GM21528 (cell line): ENCODE measurements around the gene FGFR2.
A peak's percentile ranks its signal among the peaks of the same experiment; 100 is the strongest.

ENCODE experiments used
- ATAC-seq: cut with Tn5 transposase; IDR thresholded peaks from one replicate; pipeline ENCODE4 v1.9.1; 2021; ENCODE audit warnings: mild to moderate bottlenecking, moderate library complexity; ENCODE audit not compliant: unreplicated experiment, low FRiP score

Gene FGFR2

DNA sequence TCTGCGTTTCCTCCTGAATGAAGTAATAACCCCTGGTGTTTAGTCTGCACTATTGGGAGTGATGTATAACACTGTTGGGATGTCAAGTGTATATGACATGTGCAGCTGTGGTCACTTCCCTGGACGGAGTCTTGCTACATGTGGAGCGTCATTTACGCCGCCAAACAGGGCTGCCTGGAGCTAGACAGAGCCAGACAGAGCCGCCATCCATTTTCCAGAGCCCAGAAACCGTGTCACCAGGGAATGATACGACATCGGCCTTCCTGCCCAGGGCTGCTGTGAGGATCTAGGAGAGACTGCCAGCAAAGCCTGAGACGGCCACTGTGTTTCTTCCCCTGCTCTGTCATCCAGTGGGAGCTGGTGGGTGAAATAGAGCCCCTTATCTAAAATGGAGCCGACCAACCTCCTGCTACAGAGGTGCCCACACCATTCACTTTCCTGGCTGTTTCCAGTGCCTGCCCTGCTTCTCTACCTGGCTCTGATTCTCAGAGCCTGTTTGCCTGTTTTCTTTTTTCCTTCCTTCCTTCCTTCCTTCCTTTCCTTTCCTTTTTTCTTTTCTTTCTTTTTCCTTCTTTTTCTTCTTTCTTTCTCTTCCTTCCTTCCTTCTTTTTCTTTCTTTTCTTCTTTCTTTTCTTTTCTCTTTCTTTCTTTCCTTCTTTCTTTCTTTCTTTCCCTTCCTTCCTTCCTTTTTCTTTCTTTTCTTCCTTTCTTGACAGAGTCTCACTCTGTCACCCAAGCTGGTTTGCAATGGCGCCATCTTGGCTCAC is 13.3 kb upstream of the FGFR2 start:
- ATAC-seq, result no peak

DNA sequence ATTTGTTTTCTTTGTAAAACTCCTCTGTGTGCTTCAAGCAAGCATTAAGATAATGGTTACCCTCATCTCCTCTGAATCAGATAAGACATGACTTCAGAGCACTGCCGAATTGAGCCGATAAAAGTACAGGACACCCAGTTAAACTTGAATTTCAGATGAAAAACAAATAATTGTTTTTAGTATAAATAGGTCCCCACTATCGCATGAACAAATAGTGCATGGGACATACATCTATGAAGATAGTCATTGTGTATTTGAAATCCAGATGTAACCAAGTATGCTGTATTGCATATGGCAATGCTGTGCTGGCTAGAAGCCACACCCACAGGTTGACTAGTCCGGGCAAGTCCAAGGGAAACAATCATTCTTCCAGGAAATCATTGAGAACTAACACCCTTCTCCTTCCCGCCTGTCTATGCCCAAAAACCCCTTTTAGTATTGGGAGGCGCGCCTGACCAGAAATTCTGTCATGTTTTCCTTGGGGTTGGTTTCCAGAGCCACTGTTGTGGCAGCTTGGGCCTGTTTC is 12.6 kb upstream of the FGFR2 start:
- ATAC-seq, result no peak

DNA sequence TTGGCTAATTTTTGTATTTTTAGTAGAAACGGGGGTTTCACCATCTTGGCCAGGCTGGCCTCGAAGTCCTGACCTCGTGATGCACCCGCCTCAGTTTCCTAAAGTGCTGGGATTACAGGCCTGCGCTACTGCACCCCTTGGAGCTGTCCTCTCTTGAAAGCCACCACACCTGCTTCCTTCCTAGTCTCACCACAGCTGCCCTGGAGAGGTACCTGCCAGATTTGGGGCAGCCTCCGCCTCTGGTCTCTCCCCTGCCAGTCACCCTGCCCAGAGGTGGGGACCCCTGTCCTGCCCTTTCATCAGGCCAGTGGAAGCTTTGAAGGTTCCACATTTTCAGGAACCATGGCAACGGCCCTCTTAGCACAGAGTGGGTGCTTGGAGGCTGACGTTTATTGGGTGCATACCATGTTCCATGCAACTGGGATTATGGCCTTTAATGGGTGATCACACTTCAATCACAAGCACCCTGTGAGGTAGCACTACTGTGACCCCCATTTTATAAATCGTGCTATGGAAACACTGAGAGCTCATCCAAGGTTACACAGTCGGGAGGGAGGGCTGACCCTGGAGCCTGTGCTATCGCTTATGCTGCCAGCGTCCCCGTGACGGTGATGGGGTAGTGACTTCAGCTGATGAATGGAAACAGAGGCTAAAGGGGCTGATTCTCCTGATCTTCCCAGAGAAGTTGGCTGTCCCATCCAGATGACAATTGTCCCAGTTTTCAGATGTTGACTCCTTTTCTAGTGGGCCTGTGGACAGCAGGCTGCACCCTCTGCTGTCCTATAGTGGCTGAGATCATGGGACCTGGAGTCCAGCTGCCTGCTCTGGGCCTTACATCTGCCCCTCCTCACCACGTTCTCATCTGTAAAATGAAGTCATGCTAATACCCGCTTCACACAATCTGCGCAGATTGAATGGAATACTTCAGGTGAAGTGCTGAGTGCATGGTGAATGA is 11.5 kb upstream of the FGFR2 start:
- ATAC-seq, result no peak

DNA sequence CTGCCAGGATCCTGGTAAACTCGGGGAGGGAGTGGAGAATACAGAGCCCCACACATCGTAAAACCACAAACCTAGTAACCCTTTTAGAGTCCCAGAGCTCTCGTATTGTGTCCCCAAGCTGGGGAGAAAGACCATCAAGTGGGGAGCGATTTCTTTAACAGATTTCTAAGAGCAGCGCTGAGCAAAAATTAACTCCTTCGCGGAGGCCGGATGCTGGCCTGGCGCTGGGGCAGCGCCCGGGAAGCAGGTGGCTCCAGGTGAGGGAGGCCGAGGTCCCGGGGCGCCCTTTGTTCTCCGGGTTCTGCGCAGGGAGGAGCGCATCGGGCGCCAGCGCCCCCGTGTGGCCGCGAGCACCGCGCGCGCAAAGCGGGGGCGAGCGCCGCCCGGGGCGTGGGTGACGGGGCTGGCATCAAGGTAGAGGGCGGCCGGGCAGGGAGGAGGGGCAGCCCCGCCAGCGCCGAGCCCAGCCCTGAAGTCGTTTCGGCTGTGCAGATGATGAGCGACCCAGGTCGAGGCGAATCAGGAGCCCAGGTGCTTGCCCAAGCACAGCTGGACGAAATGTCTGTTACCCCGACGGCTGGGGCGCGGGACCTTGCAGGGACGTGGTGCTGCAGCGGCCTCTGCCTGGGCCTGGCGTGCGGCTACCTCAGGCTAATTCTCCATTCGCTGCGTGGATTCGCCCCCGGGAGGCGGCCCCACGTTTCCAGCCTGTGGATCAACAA is 10.4 kb upstream of the FGFR2 start:
- ATAC-seq, result peak; percentile 69

DNA sequence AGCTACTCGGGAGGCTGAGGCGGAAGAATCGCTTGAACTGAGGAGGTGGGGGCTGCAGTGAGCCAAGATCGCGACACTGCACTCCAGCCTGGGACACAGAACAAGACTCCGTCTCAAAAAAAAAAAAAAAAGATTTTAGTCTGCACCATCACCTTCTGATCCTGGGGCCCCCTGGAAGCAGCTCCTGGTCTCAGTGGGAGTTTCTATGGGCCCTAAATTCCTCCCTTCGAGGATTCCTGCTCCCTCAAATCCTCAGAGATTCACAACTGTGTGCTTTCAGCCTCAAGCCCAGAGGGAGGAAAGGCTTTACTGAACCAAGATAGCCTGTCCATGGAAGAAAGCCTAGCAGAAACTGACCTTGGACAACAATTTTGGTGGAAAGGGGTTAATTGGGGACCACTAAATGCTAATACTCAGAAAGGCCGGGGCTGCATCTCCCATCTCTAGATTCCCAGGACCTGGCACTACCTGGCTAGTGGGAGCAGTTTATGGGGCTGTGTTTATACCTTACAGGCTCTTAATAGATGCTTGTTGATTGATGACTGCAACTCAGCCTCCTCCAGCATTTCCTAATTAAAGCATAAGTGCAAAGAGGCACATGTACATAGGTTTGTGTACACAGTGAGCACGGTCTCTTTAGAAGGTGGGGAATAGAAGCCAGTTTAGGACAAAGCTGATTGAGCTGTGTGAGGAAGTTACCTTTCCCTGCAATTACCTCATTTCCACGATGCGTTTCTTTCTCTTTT is 9.2 kb upstream of the FGFR2 start:
- ATAC-seq, result no peak

DNA sequence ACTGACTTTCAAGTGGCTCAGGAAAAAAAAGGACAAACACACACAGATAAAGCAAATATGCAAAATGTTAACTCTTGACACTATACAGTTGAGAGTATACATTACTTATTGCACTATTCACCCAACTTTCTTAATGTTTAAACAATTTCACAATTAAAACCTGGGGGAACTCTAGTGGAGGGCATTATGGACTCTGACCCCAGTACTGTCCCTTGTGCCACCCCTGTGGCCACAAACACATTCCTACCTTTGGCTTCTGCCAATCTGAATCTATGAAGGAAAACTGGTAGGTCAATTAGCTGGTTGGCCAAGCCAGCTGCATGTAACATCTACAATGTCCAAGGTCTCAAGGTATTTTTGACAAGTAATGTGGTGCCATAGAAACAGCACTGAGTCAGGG is 7.5 kb upstream of the FGFR2 start:
- ATAC-seq, result no peak

DNA sequence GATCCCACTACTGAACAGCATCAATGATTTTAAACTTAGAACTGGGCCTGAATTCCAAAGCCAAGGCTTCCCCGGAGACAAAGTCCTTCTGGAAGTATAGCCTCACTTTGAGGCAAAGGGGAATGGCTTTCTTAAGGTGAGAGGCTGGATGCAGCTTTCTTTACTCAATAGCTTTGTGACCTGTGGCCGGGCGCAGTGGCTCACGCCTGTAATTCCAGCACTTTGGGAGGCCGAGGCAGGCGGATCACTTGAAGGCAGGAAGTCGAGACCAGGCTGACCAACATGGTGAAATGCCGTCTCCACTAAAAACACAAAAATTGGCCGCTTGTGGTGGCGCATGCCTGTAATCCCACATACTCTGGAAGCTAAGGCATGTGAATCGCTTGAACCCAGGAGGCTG is 3.2 kb upstream of the FGFR2 start:
- no peak for ATAC-seq

DNA sequence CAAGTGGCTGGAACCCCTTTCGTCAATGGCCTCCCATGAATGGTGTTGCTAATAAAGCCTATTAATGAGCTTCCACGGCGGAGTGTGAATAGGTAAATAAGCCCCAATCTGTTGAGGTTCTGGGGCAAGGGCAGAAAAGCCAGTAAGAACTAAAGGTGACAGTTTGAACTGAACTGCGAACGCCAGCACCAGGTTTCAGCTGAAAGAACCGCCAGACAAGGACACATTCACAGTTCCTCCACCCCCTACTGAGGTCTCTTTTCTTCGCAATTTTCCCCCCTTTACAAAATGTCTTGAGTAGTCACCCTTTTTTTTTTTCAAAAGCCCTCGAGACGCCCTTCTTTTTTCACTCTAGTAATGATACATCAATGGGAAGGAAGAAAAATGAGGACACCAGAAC is 2.4 kb upstream of the FGFR2 start:
- no peak for ATAC-seq

DNA sequence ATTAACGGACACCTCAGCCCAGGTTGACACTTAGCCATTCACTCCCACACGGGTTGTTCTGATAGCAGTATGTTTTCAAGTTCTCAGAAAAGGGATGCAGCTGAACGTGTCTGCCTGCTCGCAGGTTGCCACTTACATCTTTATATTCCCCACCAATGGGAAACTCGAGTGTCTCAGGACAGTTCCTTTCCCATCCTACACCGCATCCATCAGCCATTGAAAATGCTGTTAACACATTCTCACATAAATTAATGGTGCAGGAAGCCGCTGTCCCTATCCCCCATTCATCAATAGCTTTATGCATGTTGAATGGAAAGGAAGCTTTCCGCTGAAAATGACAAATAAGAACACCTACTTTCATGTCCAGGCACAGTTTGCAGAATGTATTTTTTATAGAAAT is 1.7 kb upstream of the FGFR2 start:
- ATAC-seq, result no peak

DNA sequence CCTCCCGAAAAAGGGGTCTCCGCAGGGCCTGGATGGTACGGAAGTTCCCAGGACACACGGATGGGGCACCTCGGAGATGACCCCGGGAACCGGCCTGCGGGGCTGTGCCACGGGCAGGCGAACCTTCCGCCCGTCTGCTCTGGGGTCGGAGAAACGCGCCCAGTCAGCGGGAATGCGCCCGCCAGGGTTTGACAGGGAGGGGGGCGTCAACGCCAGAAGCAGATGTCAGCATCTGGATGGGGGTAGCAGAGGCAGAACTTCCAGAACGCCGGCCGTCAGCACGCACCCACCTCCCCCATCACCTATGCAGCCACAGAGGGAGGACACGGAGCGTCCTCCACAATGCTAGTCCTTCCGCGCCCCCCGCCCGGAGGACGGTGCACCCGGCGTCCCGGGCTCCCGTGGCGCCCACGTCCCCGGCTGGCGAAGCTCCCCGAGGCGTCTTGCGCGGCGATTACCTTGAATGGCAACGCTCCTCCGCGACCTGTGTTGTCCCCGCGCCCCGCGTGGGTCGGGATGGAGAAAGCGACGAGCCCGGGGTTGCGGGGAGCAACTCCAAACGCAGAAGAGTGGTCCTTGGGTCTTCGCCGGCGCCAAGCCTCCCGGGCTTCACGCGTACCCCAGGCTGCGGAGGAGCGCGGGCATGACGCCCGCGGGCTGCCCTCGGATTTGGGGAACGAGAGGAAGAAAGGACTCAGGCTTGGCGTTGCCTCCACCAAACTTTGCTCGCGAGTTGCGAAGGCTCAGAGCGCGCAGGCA is 561 bp downstream of the FGFR2 start:
- no peak for ATAC-seq

DNA sequence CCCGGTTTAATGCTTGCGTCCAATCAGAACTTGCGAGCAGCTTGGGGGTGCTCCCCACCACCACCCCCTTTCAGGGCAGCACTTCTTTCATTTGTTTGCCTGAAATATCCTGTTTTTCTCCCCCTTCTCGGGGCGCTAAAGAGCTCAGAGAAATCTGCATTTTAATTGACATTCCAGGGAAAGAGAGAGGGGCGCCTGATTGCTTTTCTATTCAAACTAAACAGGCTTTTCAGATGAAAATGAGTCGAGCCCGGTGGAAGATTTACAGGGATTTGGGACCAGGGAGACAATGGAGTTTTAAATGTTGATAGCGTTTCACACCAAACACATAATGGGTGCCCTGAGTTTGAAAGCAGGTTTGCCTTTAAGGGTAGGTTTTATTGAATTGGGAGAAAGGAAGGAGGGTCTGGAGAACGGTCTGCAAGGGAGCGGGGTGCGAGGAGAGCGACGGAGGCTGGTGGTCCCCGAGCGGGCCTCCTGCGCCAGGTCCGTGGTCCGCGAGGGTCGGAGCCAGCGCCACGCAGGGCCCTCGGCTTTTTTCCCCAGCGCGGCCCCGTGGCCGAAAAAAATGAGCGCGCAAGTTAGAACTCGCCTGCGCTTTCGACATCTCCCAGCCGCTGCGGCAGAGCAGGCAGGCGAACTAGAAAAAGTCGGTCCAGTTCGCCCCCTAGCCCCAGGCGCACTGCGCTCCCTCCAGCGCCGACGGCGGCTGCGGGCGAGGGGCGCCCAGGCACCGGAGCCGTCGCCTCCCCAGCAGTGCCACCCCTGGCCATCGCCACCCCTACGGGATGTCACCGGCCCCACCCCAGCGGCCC is 1.3 kb downstream of the FGFR2 start:
- no peak for ATAC-seq

DNA sequence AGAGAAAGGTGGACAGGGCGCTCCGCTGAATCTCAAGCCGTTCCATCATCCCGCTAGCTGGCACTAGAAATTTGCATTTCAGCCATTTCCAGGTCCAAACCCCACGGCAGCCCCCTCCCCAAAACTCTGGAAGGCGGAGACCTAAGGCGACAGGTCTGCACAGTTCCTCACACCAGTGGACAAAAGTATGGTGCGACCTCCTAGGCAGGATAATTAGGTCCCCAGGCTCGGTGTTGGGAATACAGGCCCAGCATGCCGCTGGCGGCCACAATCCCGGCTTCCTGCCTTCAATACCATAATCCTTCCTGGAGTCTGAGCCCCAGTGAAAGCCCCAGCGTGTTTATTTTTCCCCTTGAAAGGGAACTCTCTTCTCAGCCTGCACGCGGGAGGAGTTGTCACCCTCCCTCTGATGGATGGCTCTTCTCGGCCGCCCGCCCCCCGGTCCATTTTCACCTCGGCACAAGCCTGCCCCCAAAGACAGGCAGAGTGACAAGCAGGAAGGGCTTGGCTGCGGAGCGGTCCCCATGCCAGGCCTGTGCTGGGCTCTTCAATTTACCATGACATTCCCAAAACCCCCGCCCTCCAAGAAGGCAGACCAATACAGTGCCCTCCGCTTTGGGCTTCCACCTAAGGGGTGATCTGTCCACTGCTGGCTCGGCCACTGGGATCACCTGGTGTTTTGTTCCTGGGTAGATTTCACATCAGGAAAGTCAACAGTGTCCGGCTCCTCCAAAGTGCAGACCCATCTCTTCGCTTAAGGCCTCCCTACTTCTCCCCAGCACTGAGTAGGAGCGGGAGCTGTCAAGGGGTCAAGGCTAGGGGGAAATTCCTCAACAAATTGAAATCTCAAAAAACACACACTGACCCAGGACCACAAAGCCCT is 2.2 kb downstream of the FGFR2 start:
- no peak for ATAC-seq

DNA sequence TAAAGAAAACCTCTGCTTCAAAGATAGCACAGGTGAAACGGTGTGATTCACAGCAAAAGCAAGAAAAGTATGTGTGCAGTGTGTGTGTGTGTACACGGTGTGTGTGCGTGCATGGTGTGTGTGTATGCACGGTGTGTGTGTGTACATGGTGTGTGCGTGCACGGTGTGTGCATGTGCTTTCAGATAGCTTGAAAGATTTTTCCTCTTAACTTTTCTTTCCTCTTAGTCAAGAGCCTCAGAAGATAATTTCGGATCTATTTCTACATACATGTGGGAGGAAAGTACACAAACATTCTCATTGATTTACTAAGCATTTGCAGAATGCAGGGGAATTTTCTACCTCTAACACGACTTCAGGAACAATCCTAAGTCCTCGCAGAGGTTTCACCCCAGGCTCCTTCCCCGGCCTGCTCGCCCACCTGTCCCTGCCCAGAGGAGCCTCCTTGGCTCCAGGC is 2.9 kb downstream of the FGFR2 start:
- ATAC-seq, result no peak

DNA sequence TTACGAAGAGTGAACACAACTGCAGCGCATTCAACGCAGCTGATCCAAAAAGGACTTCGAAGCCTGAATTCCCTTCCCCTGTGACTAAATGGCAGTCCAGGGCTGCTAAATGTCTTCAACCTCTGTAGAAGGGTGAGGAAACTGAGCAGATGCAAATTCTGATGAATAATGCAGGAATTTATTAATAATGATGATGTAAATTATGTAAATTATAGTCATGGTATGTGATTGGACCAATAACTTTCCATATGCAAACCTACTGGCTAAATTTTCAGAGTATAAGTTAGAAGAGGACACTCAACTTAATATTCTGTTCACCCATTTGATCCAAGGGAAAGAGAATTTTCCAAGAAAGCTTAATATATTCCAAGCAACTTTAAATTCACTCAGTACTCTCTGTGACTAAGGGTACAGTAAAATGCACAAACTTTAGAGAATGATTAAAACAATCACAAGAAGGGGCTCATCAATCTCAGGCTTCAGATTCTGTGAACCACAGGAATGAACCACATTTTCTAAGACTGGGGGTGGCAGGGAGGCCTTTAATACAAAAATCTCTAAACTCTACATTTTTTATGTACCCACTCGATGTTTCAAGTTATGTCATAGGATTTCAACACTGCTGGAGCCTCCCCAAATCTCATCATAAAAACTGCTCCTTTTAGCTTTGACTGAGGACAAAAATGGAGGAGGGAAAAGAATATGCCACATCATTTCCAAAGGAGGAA is 3.5 kb downstream of the FGFR2 start:
- ATAC-seq, result no peak

DNA sequence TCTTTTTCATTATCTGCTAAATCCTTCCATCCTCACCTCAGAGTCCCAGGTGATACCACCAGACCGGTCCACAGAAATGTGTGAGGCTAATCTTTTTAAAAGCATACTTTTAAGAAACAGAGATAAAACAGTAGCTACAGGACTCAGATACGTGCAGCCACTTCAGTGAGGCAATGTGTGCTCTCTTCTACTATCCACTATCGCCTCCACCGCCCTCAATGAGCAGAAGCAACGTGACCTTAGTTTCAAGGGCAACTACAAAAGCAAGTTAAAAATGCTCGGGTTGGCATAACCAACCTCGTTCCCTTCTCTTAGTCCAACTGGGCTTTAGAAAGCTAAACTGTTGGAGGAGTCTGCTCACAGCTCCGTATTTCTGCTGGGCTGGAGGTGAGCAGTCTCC is 4.2 kb downstream of the FGFR2 start:
- ATAC-seq, result no peak

DNA sequence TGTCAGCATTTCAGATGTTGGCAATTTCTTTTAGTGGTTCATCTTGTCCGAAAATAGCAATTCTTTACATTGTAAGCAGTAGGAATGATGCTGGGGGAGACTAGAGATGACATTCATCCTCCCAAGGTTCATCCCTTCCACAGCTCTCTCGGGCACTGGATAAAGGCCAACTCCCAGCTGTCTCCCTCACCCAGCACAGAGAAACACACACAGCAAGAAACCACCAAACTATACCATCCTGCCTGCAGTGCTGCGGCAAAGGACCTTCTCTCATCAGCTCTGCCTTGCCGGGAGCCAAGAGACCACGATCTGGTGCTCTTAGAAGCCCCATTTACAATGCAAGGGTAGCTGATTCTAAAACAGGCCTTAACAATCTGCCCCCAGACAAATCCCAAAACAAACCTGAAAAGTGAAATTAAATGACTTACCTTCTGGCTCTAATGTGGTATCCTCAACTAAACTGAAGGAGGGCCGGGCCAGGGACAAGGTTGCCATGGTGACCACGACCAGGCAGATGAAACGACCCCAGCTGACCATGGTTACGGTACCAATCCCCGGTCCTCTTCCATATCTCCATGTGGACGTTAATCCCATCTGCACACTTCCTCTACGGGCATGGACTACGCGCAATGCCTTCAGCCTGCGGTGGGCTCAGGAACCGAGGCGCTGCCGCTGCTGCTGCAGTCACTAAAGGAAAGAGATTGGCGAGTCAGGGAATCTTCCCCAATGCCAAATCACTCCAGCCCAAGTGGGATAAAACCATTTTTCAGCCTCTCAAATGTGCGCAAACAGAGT is 4.8 kb downstream of the FGFR2 start:
- no peak for ATAC-seq
